Measurements from ENCODE around the gene TFEB. TPM values are rescaled to one million over a fixed set of nuclear protein-coding genes. Genes with fewer than 3 reads are reported as not detected.

Gene TFEB
- total and polyA plus RNA-seq, 10 of the 15 experiments (the other 5 are each of a cell fraction or from before 2014, with no cell fraction given), result 0.84 to 108 (median 60.8) TPM

DNA sequence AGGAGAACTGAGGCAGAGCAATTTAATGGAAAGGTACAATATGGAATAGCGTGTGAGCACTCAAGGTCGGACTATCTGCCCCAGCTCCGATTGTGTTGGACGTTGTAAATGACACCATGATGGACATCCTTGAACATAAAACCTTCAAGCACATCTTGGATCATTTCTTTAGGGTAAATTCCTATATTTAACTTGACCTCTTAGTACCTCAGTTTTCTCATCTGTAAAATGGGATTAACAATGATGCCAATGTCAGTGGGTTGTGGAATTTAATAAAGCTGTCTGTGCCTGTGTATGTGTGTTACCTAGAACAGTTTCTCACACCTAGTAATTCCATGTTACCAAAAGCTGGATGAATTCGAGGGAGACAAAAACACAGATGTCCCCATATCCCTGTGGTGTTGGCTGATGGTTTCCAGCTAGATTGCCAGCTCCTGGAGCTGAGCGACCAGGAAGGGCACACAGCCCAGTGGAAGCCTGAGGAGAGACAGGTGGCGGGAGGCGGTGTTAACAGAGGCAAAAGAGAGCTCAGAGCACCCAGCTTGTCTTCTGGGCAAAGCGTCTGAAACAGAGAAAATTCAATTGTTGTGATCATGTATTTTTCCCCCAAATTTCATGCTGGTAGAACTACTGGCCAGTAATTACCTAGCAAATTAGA lies 64.6 kb downstream of the TFEB start:
- in situ Hi-C loops (cut with MboI), result no loop called here
- SMC1A ChIA-PET (ENCODE audit: uncharacterized antibody, unreplicated experiment), result no interaction called here
- H3K36me3 ChIP-seq (ENCODE audit: control insufficient read depth in 2 of 2, insufficient read depth in 2 of 2, low read length in 1 of 2), result no peaks in the 10 kb centered on the region
- H3K27me3 ChIP-seq (replicated peaks in 1 of 2; ENCODE audit: control insufficient read depth in 2 of 2, insufficient read depth in 2 of 2, low read length in 1 of 2), result no peaks in the 10 kb centered on the region
- H3K9me3 ChIP-seq (replicated peaks; ENCODE audit: control insufficient read depth, insufficient read depth, low read length), result no peaks in the 10 kb centered on the region
- H3K4me1 ChIP-seq (ENCODE audit: control insufficient read depth, insufficient read depth, low read length), result no peaks in the 10 kb centered on the region
- POLR2A ChIA-PET, result interaction anchor here (0.6 kb wide), 1 partner anchor 210 kb away, joined by 4 read pairs; no protein-coding TSS in a partner anchor
- no peak overlapping the region for H3K27ac ChIP-seq (ENCODE audit: control insufficient read depth, insufficient read depth)
- ATAC-seq, result no peak
- H4K20me1 ChIP-seq (ENCODE audit: control insufficient read depth, insufficient read depth), result no peaks in the 10 kb centered on the region
- no peak overlapping the region for H3K4me2 ChIP-seq (ENCODE audit: control insufficient read depth, insufficient read depth)
- H2AFZ ChIP-seq (ENCODE audit: control insufficient read depth, low read depth, low read length), result no peak overlapping the region
- WGBS (ENCODE audit: insufficient coverage, insufficient replicate concordance, low lambda C conversion rate, missing lambda C conversion rate), result 27% methylated on average over 9 of the region's 9 CpGs
- no peak for FAIRE-seq
- H3K9ac ChIP-seq (ENCODE audit: control insufficient read depth, insufficient read depth, low read length), result no peak overlapping the region
- DNase-seq (ENCODE audit: low read depth, low spot score), result no peak
- H3K4me3 ChIP-seq, result no peak overlapping the region
- intact Hi-C loops (cut with micrococcal nuclease; ENCODE audit: unreplicated experiment), result no loop called here
- no TSS peak for BruUV-seq (replicated peaks)
- RAD21 ChIA-PET (ENCODE audit: unreplicated experiment), result no interaction called here
- CTCF ChIA-PET, result interaction anchor here (0.8 to 1.4 kb wide), 2 partner anchors 10 to 14 kb away, joined by 3 to 4 read pairs; no protein-coding TSS in a partner anchor
- no peaks in the 10 kb centered on the region for H3K79me2 ChIP-seq (ENCODE audit: control insufficient read depth, insufficient read depth, low read length)
- no peak for TF ChIP-seq ATF7 (IDR thresholded peaks at IDR 0.05; ENCODE audit: low read depth)
- TF ChIP-seq FOS (IDR thresholded peaks at IDR 0.05; ENCODE audit: borderline replicate concordance, extremely low read depth, insufficient read length), result no peak
- TF ChIP-seq TCF3 (IDR thresholded peaks at IDR 0.05; ENCODE audit: borderline replicate concordance, insufficient read depth, low read depth, low read length), result no peak
- TF ChIP-seq RB1 (IDR thresholded peaks at IDR 0.05; ENCODE audit: borderline replicate concordance), result no peak
- TF ChIP-seq, protein P1, sequence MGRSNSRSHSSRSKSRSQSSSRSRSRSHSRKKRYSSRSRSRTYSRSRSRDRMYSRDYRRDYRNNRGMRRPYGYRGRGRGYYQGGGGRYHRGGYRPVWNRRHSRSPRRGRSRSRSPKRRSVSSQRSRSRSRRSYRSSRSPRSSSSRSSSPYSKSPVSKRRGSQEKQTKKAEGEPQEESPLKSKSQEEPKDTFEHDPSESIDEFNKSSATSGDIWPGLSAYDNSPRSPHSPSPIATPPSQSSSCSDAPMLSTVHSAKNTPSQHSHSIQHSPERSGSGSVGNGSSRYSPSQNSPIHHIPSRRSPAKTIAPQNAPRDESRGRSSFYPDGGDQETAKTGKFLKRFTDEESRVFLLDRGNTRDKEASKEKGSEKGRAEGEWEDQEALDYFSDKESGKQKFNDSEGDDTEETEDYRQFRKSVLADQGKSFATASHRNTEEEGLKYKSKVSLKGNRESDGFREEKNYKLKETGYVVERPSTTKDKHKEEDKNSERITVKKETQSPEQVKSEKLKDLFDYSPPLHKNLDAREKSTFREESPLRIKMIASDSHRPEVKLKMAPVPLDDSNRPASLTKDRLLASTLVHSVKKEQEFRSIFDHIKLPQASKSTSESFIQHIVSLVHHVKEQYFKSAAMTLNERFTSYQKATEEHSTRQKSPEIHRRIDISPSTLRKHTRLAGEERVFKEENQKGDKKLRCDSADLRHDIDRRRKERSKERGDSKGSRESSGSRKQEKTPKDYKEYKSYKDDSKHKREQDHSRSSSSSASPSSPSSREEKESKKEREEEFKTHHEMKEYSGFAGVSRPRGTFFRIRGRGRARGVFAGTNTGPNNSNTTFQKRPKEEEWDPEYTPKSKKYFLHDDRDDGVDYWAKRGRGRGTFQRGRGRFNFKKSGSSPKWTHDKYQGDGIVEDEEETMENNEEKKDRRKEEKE (IDR thresholded peaks at IDR 0.05), result no peak
- no peak for TF ChIP-seq TBL1XR1 (IDR thresholded peaks at IDR 0.05; ENCODE audit: low read depth, low read length)
- TF ChIP-seq, protein P2, sequence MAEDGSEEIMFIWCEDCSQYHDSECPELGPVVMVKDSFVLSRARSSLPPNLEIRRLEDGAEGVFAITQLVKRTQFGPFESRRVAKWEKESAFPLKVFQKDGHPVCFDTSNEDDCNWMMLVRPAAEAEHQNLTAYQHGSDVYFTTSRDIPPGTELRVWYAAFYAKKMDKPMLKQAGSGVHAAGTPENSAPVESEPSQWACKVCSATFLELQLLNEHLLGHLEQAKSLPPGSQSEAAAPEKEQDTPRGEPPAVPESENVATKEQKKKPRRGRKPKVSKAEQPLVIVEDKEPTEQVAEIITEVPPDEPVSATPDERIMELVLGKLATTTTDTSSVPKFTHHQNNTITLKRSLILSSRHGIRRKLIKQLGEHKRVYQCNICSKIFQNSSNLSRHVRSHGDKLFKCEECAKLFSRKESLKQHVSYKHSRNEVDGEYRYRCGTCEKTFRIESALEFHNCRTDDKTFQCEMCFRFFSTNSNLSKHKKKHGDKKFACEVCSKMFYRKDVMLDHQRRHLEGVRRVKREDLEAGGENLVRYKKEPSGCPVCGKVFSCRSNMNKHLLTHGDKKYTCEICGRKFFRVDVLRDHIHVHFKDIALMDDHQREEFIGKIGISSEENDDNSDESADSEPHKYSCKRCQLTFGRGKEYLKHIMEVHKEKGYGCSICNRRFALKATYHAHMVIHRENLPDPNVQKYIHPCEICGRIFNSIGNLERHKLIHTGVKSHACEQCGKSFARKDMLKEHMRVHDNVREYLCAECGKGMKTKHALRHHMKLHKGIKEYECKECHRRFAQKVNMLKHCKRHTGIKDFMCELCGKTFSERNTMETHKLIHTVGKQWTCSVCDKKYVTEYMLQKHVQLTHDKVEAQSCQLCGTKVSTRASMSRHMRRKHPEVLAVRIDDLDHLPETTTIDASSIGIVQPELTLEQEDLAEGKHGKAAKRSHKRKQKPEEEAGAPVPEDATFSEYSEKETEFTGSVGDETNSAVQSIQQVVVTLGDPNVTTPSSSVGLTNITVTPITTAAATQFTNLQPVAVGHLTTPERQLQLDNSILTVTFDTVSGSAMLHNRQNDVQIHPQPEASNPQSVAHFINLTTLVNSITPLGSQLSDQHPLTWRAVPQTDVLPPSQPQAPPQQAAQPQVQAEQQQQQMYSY (CRISPR knock-in tag; IDR thresholded peaks at IDR 0.05), result no peak
- TF ChIP-seq, protein P3, sequence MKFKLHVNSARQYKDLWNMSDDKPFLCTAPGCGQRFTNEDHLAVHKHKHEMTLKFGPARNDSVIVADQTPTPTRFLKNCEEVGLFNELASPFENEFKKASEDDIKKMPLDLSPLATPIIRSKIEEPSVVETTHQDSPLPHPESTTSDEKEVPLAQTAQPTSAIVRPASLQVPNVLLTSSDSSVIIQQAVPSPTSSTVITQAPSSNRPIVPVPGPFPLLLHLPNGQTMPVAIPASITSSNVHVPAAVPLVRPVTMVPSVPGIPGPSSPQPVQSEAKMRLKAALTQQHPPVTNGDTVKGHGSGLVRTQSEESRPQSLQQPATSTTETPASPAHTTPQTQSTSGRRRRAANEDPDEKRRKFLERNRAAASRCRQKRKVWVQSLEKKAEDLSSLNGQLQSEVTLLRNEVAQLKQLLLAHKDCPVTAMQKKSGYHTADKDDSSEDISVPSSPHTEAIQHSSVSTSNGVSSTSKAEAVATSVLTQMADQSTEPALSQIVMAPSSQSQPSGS (IDR thresholded peaks at IDR 0.05; ENCODE audit: low read length), result no peak
- TF ChIP-seq, protein P4, sequence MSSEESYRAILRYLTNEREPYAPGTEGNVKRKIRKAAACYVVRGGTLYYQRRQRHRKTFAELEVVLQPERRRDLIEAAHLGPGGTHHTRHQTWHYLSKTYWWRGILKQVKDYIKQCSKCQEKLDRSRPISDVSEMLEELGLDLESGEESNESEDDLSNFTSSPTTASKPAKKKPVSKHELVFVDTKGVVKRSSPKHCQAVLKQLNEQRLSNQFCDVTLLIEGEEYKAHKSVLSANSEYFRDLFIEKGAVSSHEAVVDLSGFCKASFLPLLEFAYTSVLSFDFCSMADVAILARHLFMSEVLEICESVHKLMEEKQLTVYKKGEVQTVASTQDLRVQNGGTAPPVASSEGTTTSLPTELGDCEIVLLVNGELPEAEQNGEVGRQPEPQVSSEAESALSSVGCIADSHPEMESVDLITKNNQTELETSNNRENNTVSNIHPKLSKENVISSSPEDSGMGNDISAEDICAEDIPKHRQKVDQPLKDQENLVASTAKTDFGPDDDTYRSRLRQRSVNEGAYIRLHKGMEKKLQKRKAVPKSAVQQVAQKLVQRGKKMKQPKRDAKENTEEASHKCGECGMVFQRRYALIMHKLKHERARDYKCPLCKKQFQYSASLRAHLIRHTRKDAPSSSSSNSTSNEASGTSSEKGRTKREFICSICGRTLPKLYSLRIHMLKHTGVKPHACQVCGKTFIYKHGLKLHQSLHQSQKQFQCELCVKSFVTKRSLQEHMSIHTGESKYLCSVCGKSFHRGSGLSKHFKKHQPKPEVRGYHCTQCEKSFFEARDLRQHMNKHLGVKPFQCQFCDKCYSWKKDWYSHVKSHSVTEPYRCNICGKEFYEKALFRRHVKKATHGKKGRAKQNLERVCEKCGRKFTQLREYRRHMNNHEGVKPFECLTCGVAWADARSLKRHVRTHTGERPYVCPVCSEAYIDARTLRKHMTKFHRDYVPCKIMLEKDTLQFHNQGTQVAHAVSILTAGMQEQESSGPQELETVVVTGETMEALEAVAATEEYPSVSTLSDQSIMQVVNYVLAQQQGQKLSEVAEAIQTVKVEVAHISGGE (CRISPR knock-in tag; IDR thresholded peaks at IDR 0.05), result no peak

All from GM12878 (cell line).